H1 (cell line): Measurements from ENCODE around the gene KCNK15. TPM values are rescaled to one million over a fixed set of nuclear protein-coding genes. Genes with fewer than 3 reads are reported as not detected.
A peak's percentile ranks its signal among the peaks of the same experiment; 100 is the strongest.

Experiments
- CTCF ChIA-PET: fragments of 300-600 bp; sonication (Branson Sonifier 250); formaldehyde crosslinking; loops from one replicate; lab custom pipeline; 2021; ENCODE audit not compliant: partially characterized antibody; lab: Charles Lee
- POLR2A ChIA-PET: fragments of 300-600 bp; sonication (Branson Sonifier 250); formaldehyde crosslinking; loops from one replicate; lab custom pipeline; 2021; ENCODE audit warnings: inconsistent platforms; ENCODE audit not compliant: partially characterized antibody; lab: Charles Lee
- DNase-seq, 2 experiments: peaks; one replicate each; pipeline versions ENCODE4 v3.0.0 to v3.0.0-alpha.2; 2010 to 2022; ENCODE audit warnings: low spot score in 2 of 2, low read depth in 1 of 2, mixed read lengths in 1 of 2
- FAIRE-seq: peaks from 2 replicates; lab custom pipeline; 2011; peaks lifted over from hg19 to GRCh38; lab: Jason Lieb, UNC
- H2AFZ ChIP-seq: 2 replicates; pipeline ENCODE4 v1.8.1; 2012; ENCODE audit warnings: low read length, inconsistent platforms
- H2AK5ac ChIP-seq: 2 replicates; pipeline ENCODE4 v1.6.1; 2013; ENCODE audit warnings: low read depth, low read length
- H2BK120ac ChIP-seq: replicated peaks from 2 replicates; pipeline ENCODE3; 2013; ENCODE audit warnings: low read depth, low read length, inconsistent platforms
- H2BK12ac ChIP-seq: 2 replicates; pipeline ENCODE4 v1.6.1; 2013; ENCODE audit warnings: low read depth, low read length
- H2BK15ac ChIP-seq: 2 replicates; pipeline ENCODE4 v1.6.1; 2013; ENCODE audit warnings: low read length
- H2BK20ac ChIP-seq: 2 replicates; pipeline ENCODE4 v1.6.1; 2013; ENCODE audit warnings: low read length
- H2BK5ac ChIP-seq: 2 replicates; pipeline ENCODE4 v1.6.1; 2013; ENCODE audit warnings: low read depth, low read length
- H3K14ac ChIP-seq: 2 replicates; pipeline ENCODE4 v1.6.1; 2013; ENCODE audit warnings: inconsistent platforms; ENCODE audit not compliant: insufficient read length
- H3K18ac ChIP-seq: 2 replicates; pipeline ENCODE4 v1.6.1; 2013; ENCODE audit warnings: low read length; ENCODE audit errors: extremely low read depth
- H3K23ac ChIP-seq: 2 replicates; pipeline ENCODE4 v1.6.1; 2013; ENCODE audit warnings: inconsistent platforms; ENCODE audit not compliant: insufficient read length
- H3K23me2 ChIP-seq: 2 replicates; pipeline ENCODE4 v1.6.1; 2013; ENCODE audit warnings: low read depth, low read length
- H3K27ac ChIP-seq: 2 replicates; pipeline ENCODE4 v1.6.1; 2011; ENCODE audit warnings: low read depth, low read length, inconsistent platforms
- H3K27me3 ChIP-seq, 4 experiments: replicated peaks in 1 of 4; 1 replicate in 1 of 4; 2 replicates in 3 of 4; pipeline versions ENCODE4 v1.6.1 to v1.8.1; 2011 to 2013; ENCODE audit warnings: low read length in 3 of 4, mild to moderate bottlenecking in 3 of 4, inconsistent platforms in 2 of 4, mixed read lengths in 2 of 4, moderate library complexity in 1 of 4; ENCODE audit not compliant: control insufficient read depth in 3 of 4, insufficient read depth in 3 of 4; ENCODE audit errors: extremely low read depth in 1 of 4
- H3K36me3 ChIP-seq, 4 experiments: 2 replicates each; pipeline versions ENCODE4 v1.6.1 to v1.8.1; 2011 to 2013; ENCODE audit warnings: mild to moderate bottlenecking in 4 of 4, low read length in 3 of 4, moderate library complexity in 2 of 4, control low read depth in 1 of 4, inconsistent platforms in 1 of 4; ENCODE audit not compliant: insufficient read depth in 4 of 4, control insufficient read depth in 2 of 4
- H3K4ac ChIP-seq: replicated peaks from 2 replicates; pipeline ENCODE3; 2013; ENCODE audit warnings: low read length, low read depth, mixed read lengths, inconsistent platforms; ENCODE audit not compliant: insufficient read length
- H3K4me1 ChIP-seq, 4 experiments: replicated peaks in 1 of 4; 1 replicate in 1 of 4; 2 replicates in 3 of 4; pipeline versions ENCODE4 v1.6.1 to v1.8.1; 2011 to 2013; ENCODE audit warnings: low read length in 3 of 4, inconsistent platforms in 2 of 4, mixed read lengths in 1 of 4; ENCODE audit not compliant: insufficient read depth in 4 of 4, control insufficient read depth in 3 of 4
- H3K4me2 ChIP-seq, 2 experiments: 2 replicates each; pipeline versions ENCODE4 v1.6.1 to v1.8.1; 2011 to 2013; ENCODE audit warnings: low read depth in 2 of 2, low read length in 2 of 2, control low read depth in 1 of 2, inconsistent platforms in 1 of 2, mild to moderate bottlenecking in 1 of 2; ENCODE audit not compliant: insufficient read depth in 1 of 2
- H3K4me3 ChIP-seq, 4 experiments: fragments of 200-600, 300-600 bp in 1 of 4; sonication (generic), shearing (Covaris generic), sonication (Bioruptor Twin) in 1 of 4; 2 replicates each; pipeline versions ENCODE4 v1.5.1 to v1.8.1; 2011 to 2016; ENCODE audit warnings: low read length in 4 of 4, low read depth in 3 of 4, control low read depth in 2 of 4, inconsistent platforms in 2 of 4, mild to moderate bottlenecking in 2 of 4, mixed read lengths in 1 of 4, moderate library complexity in 1 of 4; ENCODE audit not compliant: insufficient read depth in 2 of 4; ENCODE audit errors: extremely low read depth in 1 of 4
- H3K56ac ChIP-seq: replicated peaks from 2 replicates; pipeline ENCODE3; 2013; ENCODE audit warnings: low read depth, mild to moderate bottlenecking, mixed read lengths, low read length, inconsistent platforms; ENCODE audit not compliant: insufficient read length
- H3K79me1 ChIP-seq: 2 replicates; pipeline ENCODE4 v1.6.1; 2013; ENCODE audit warnings: low read depth, low read length, control low read depth
- H3K79me2 ChIP-seq, 2 experiments: 2 replicates each; pipeline versions ENCODE4 v1.6.1 to v1.8.1; 2012 to 2013; ENCODE audit warnings: low read length in 2 of 2, mild to moderate bottlenecking in 2 of 2, inconsistent platforms in 1 of 2; ENCODE audit not compliant: insufficient read depth in 2 of 2, control insufficient read depth in 1 of 2
- H3K9ac ChIP-seq, 4 experiments: replicated peaks in 1 of 4; 1 replicate in 1 of 4; 2 replicates in 3 of 4; pipeline versions ENCODE4 v1.6.1 to v1.8.1; 2011 to 2013; ENCODE audit warnings: low read depth in 3 of 4, low read length in 3 of 4, control low read depth in 2 of 4, mild to moderate bottlenecking in 2 of 4, moderate library complexity in 2 of 4, inconsistent platforms in 1 of 4; ENCODE audit errors: extremely low read depth in 1 of 4
- H3K9me3 ChIP-seq, 2 experiments: 2 replicates each; pipeline versions ENCODE4 v1.6.1 to v1.8.1; 2012 to 2013; ENCODE audit warnings: mild to moderate bottlenecking in 2 of 2, moderate library complexity in 2 of 2, control low read depth in 1 of 2, inconsistent platforms in 1 of 2, low read depth in 1 of 2, low read length in 1 of 2, mixed read lengths in 1 of 2; ENCODE audit not compliant: insufficient read depth in 2 of 2
- H4K20me1 ChIP-seq, 2 experiments: replicated peaks in 1 of 2; 2 replicates each; pipeline versions ENCODE3 to v1.8.1; 2011 to 2013; ENCODE audit warnings: inconsistent platforms in 2 of 2, low read length in 2 of 2, mild to moderate bottlenecking in 1 of 2; ENCODE audit not compliant: insufficient read depth in 2 of 2, control insufficient read depth in 1 of 2
- H4K5ac ChIP-seq: 2 replicates; pipeline ENCODE4 v1.6.1; 2013; ENCODE audit warnings: low read length, low read depth, mixed read lengths, inconsistent platforms; ENCODE audit not compliant: insufficient read length
- H4K8ac ChIP-seq: 2 replicates; pipeline ENCODE4 v1.8.0; 2013; ENCODE audit warnings: mild to moderate bottlenecking, moderate library complexity, low read length, inconsistent platforms; ENCODE audit not compliant: insufficient read depth; ENCODE audit errors: extremely low read depth
- H4K91ac ChIP-seq: replicated peaks from 2 replicates; pipeline ENCODE3; 2013; ENCODE audit warnings: low read length, mixed read lengths, inconsistent platforms; ENCODE audit not compliant: insufficient read length
- HDAC6 ChIP-seq: IDR thresholded peaks from one replicate; pipeline ENCODE4 v1.7.1; 2012; ENCODE audit warnings: low read depth, mild to moderate bottlenecking, inconsistent platforms, low read length, moderate library complexity
- JUN ChIP-seq: IDR thresholded peaks from 2 replicates; pipeline ENCODE4 v1.6.1; 2011; ENCODE audit warnings: low read depth, mild to moderate bottlenecking, improper control_type of control experiment, low read length
- KDM1A ChIP-seq: fragments of 200-600, 300-600 bp; sonication (generic); IDR thresholded peaks from 2 replicates; pipeline ENCODE4 v1.7.1; 2016; ENCODE audit warnings: mild to moderate bottlenecking, low read length, borderline replicate concordance
- RFX5 ChIP-seq: IDR thresholded peaks from 2 replicates; pipeline ENCODE4 v1.6.1; 2011; ENCODE audit warnings: low read depth, low read length, improper control_type of control experiment, borderline replicate concordance
- TBP ChIP-seq: IDR thresholded peaks from 2 replicates; pipeline ENCODE4 v1.6.1; 2011; ENCODE audit warnings: low read depth, low read length, improper control_type of control experiment
- USF2 ChIP-seq: IDR thresholded peaks from 2 replicates; pipeline ENCODE4 v1.6.1; 2011; ENCODE audit warnings: low read length, improper control_type of control experiment
- YY1 ChIP-seq: IDR thresholded peaks from 2 replicates; pipeline ENCODE4 v1.6.1; 2011; ENCODE audit warnings: low read depth, mild to moderate bottlenecking, low read length
- WGBS, 2 experiments: shearing (Covaris generic) in 1 of 2; methylation state at CpG; one replicate each; pipeline versions ENCODE4 v1.1.6 to v1.1.7; 2013 to 2015; ENCODE audit warnings: low lambda C conversion rate in 2 of 2, mixed read lengths in 2 of 2, inconsistent platforms in 1 of 2, low coverage in 1 of 2, missing lambda C conversion rate in 1 of 2; ENCODE audit not compliant: insufficient replicate concordance in 2 of 2, insufficient coverage in 1 of 2, insufficient read length in 1 of 2; ENCODE audit errors: extremely low coverage in 1 of 2, missing lambda C conversion rate in 1 of 2; 5-methylcytosine and 5-hydroxymethylcytosine counted together
- polyA plus RNA-seq, 7 experiments: library from polyadenylated mRNA; depleted of rRNA in 3 of 7; stranded (reverse) in 5 of 7; unstranded in 2 of 7; fragments of >200 nt in 5 of 7; fragments of 200-250 nt in 2 of 7; gene quantifications; 1 replicate in 5 of 7; 2 replicates in 1 of 7; 4 replicates in 1 of 7; pipeline versions ENCODE4 v1.2.1 to v1.2.3, GENCODE V29; 2011 to 2013; ENCODE audit warnings: missing spikeins in 2 of 7, mixed read lengths in 2 of 7
- total RNA-seq: library from RNA; stranded (reverse); fragmentation: NEBNext Ultra II Directional; extraction: Animal tissue kit (Norgen Biotek cat#: 25700); gene quantifications from 2 replicates; pipeline ENCODE4 v1.2.1, GENCODE V29; 2021

Gene KCNK15
- total and polyA plus RNA-seq, 2 of the 8 experiments (the other 6 are each of a cell fraction or from before 2014, with no cell fraction given) = 0.24 to 0.33 TPM

- Histone ChIP-seq H3K56ac (no peak overlapping the region), H2BK12ac (no peak overlapping the region), H2AFZ (no peak overlapping the region), H3K9ac (no peak overlapping the region), H3K4me2 (no peak overlapping the region), H4K5ac (no peak overlapping the region), H2BK20ac (no peak overlapping the region), H3K36me3 (no peaks in the 10 kb centered on the region; a peak in 1 of 8 replicates), H3K4me1 (peaks cover 0 to 5% (median 0%) of the 10 kb centered on the region in 4 experiments; a peak in 3 of 7 replicates), H2AK5ac (no peak overlapping the region), H3K27me3 (no peaks in the 10 kb centered on the region), H3K4ac (peak overlapping the region; percentile 21), H4K91ac (no peak overlapping the region), H3K23ac (no peak overlapping the region), H3K9me3 (no peaks in the 10 kb centered on the region), H3K14ac (no peak overlapping the region), H2BK120ac (no peak overlapping the region), H3K23me2 (peaks cover 5% of the 10 kb centered on the region; the same call in 1 of the 2 replicates), H3K79me2 (no peaks in the 10 kb centered on the region), H2BK5ac (no peak overlapping the region), H3K27ac (no peak overlapping the region), H4K8ac (peak overlapping the region; percentile 31; the same call in 1 of the 2 replicates), H4K20me1 (peaks cover 0 to 6% of the 10 kb centered on the region in 2 experiments), H3K79me1 (no peaks in the 10 kb centered on the region), H2BK15ac (no peak overlapping the region), H3K18ac (no peak overlapping the region), H3K4me3 (no peak overlapping the region)
- DNase-seq (no peak), FAIRE-seq (no peak)
- ChIA-PET CTCF (interaction anchor here (1.5 to 17.1 kb wide), 4 partner anchors 8 to 21 kb away, joined by 5 to 256 read pairs (median 12); partner anchors contain the start of gene KCNK15), POLR2A (interaction anchor here (0.8 to 1.4 kb wide), 2 partner anchors 9 to 11 kb away, joined by 3 to 4 read pairs; no protein-coding TSS in a partner anchor)
- 88% methylated on average over 4 of the region's 4 CpGs; no CpG with 5 or more reads in 1 of the 2 experiments for WGBS, 2 experiments
- TF ChIP-seq JUN = no peak
- TF ChIP-seq HDAC6 = no peak
- no peak for TF ChIP-seq YY1
- TF ChIP-seq RFX5 = no peak
- no peak for TF ChIP-seq TBP
- no peak for TF ChIP-seq USF2
- no peak for TF ChIP-seq KDM1A
Observed at GRCh38 chr20:44765091-44765490, 19.4 kb downstream of the KCNK15 start.
